ENCODE measurements around the gene SAPCD2.

DNA sequence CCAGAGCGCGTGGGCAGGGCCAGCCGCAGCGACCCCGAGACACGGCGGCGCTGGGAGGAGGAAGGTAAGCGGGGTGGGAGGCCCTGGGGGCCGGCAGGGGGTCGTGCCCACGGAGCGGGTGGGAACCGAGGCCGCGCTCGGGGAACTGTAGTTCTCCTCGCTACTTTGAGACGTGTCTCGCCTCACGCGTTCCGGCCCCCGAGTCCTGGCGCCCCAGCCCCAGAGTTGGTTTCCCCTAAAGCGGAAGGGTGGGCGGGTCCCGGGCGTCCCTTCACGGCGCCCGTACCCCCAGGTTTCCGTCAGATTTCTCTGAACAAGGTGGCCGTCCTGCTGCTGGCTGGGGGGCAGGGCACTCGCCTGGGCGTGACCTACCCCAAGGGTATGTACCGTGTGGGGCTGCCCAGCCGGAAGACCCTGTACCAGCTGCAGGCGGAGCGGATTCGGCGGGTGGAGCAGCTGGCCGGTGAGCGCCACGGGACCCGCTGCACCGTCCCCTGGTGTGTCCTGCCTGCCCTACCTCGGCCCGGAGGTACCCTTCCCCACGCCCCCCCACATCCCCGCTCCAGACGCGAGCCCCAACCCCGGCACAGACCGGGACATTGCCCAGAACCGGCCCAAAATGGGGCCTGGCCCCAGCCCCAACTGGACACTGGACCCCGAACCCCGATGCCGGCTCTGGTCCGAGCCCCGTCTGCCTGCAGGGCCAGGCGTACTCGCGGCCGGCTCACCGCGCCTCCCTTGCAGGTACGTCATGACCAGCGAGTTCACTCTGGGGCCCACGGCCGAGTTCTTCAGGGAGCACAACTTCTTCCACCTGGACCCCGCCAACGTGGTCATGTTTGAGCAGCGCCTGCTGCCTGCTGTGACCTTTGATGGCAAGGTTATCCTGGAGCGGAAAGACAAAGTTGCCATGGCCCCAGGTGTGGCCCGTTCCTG, 7.7 kb upstream of the SAPCD2 start:
- TF ChIP-seq, protein P1, sequence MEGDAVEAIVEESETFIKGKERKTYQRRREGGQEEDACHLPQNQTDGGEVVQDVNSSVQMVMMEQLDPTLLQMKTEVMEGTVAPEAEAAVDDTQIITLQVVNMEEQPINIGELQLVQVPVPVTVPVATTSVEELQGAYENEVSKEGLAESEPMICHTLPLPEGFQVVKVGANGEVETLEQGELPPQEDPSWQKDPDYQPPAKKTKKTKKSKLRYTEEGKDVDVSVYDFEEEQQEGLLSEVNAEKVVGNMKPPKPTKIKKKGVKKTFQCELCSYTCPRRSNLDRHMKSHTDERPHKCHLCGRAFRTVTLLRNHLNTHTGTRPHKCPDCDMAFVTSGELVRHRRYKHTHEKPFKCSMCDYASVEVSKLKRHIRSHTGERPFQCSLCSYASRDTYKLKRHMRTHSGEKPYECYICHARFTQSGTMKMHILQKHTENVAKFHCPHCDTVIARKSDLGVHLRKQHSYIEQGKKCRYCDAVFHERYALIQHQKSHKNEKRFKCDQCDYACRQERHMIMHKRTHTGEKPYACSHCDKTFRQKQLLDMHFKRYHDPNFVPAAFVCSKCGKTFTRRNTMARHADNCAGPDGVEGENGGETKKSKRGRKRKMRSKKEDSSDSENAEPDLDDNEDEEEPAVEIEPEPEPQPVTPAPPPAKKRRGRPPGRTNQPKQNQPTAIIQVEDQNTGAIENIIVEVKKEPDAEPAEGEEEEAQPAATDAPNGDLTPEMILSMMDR (IDR thresholded peaks at IDR 0.05), result no peak
- no peak for TF ChIP-seq POLR2AphosphoS5 (IDR thresholded peaks at IDR 0.05)
- TF ChIP-seq EP300 (IDR thresholded peaks at IDR 0.05), result no peak
- no peak for TF ChIP-seq POLR2A (IDR thresholded peaks at IDR 0.05; ENCODE audit: low read depth)
